Neural crest cell (in vitro differentiated cells): ENCODE data around the gene EHD1. TPM values are rescaled to one million over a fixed set of nuclear protein-coding genes. Genes with fewer than 3 reads are reported as not detected.
A peak's percentile ranks its signal among the peaks of the same experiment; 100 is the strongest.

ENCODE experiments used
- DNase-seq: peaks from one replicate; pipeline ENCODE4 v3.0.0; 2021; ENCODE audit warnings: low read depth, mixed read lengths, low spot score
- H3K27ac Mint-ChIP-seq: one replicate; pipeline ENCODE4 v1.8.0; 2021; ENCODE audit warnings: mild to moderate bottlenecking, mixed read lengths; ENCODE audit not compliant: unreplicated experiment
- H3K27me3 Mint-ChIP-seq: 2 replicates; pipeline ENCODE4 v1.8.0; 2021; ENCODE audit warnings: low read depth, mild to moderate bottlenecking, mixed read lengths
- H3K36me3 Mint-ChIP-seq: 2 replicates; pipeline ENCODE4 v1.8.0; 2021; ENCODE audit warnings: low read depth, mild to moderate bottlenecking, mixed read lengths
- H3K4me1 Mint-ChIP-seq: 2 replicates; pipeline ENCODE4 v1.8.0; 2021; ENCODE audit warnings: mixed read lengths
- H3K4me3 Mint-ChIP-seq: one replicate; pipeline ENCODE4 v1.8.0; 2021; ENCODE audit warnings: mild to moderate bottlenecking, mixed read lengths
- H3K9me3 Mint-ChIP-seq: 2 replicates; pipeline ENCODE4 v1.8.0; 2021; ENCODE audit warnings: mixed read lengths
- CTCF ChIP-seq: fragments of 200-600 bp; sonication (generic); conservative IDR thresholded peaks from 2 replicates; pipeline ENCODE4 v1.5.0; 2021; ENCODE audit warnings: antibody characterized with exemption, mild to moderate bottlenecking
- total RNA-seq: library from RNA; stranded (reverse); gene quantifications from 2 replicates; pipeline ENCODE4 v1.2.1, GENCODE V29; 2021

The EHD1 gene
- total RNA-seq, 1 donor from 2014 or later, result 74.2 TPM

GRCh38 chr11:64852804-64853509 lies 25.5 kb downstream of the EHD1 start:
- no peaks in the 10 kb centered on the region for H3K9me3 Mint-ChIP-seq
- TF ChIP-seq CTCF, result no peak
- no peak overlapping the region for H3K27ac Mint-ChIP-seq
- no peak overlapping the region for H3K4me3 Mint-ChIP-seq
- H3K4me1 Mint-ChIP-seq, result peaks cover 14% of the 10 kb centered on the region
- no peak for DNase-seq
- no peaks in the 10 kb centered on the region for H3K27me3 Mint-ChIP-seq
- H3K36me3 Mint-ChIP-seq, result peaks cover 2% of the 10 kb centered on the region

- peaks cover 14% of the 10 kb centered on the region for H3K4me1 Mint-ChIP-seq
These were observed 26.5 kb downstream of the EHD1 start for GRCh38 chr11:64851831-64852351.

GRCh38 chr11:64850979-64851567 lies 27.3 kb downstream of the EHD1 start:
- Mint-ChIP-seq H3K27me3 (peaks cover 3% of the 10 kb centered on the region), H3K36me3 (peaks cover 2% of the 10 kb centered on the region), H3K9me3 (no peaks in the 10 kb centered on the region), H3K4me3 (no peak overlapping the region), H3K4me1 (peaks cover 14% of the 10 kb centered on the region), H3K27ac (no peak overlapping the region)
- TF ChIP-seq CTCF, result peak; percentile 21
- DNase-seq, result no peak

More at GRCh38 chr11:64851831-64852351, 26.5 kb downstream of the EHD1 start:
- H3K36me3 Mint-ChIP-seq, result peaks cover 2% of the 10 kb centered on the region
- H3K9me3 Mint-ChIP-seq, result no peaks in the 10 kb centered on the region
- peaks cover 2% of the 10 kb centered on the region for H3K27me3 Mint-ChIP-seq
- no peak overlapping the region for H3K4me3 Mint-ChIP-seq
- no peak overlapping the region for H3K27ac Mint-ChIP-seq
- DNase-seq, result no peak
- TF ChIP-seq CTCF, result no peak

GRCh38 chr11:64849598-64850356 lies 28.6 kb downstream of the EHD1 start:
- no peaks in the 10 kb centered on the region for H3K36me3 Mint-ChIP-seq
- H3K27me3 Mint-ChIP-seq, result peaks cover 10% of the 10 kb centered on the region
- H3K27ac Mint-ChIP-seq, result no peak overlapping the region
- H3K4me1 Mint-ChIP-seq, result peaks cover 10% of the 10 kb centered on the region
- no peaks in the 10 kb centered on the region for H3K9me3 Mint-ChIP-seq
- TF ChIP-seq CTCF, result no peak
- H3K4me3 Mint-ChIP-seq, result no peak overlapping the region
- no peak for DNase-seq

- peaks cover 12% of the 10 kb centered on the region for H3K4me1 Mint-ChIP-seq
- H3K4me3 Mint-ChIP-seq, result no peak overlapping the region
- no peak for DNase-seq
- no peak overlapping the region for H3K27ac Mint-ChIP-seq
- no peaks in the 10 kb centered on the region for H3K9me3 Mint-ChIP-seq
- H3K27me3 Mint-ChIP-seq, result peaks cover 11% of the 10 kb centered on the region
- no peak for TF ChIP-seq CTCF
- H3K36me3 Mint-ChIP-seq, result no peaks in the 10 kb centered on the region
These were observed 29.4 kb downstream of the EHD1 start for GRCh38 chr11:64848826-64849597.
